HG03521 (cell line): Measurements from ENCODE around the gene LIX1.

Experiments
- ATAC-seq: cut with Tn5 transposase; IDR thresholded peaks from one replicate; pipeline ENCODE4 v1.9.1; 2021; ENCODE audit warnings: mild to moderate bottlenecking, moderate library complexity; ENCODE audit not compliant: unreplicated experiment

LIX1 gene

DNA sequence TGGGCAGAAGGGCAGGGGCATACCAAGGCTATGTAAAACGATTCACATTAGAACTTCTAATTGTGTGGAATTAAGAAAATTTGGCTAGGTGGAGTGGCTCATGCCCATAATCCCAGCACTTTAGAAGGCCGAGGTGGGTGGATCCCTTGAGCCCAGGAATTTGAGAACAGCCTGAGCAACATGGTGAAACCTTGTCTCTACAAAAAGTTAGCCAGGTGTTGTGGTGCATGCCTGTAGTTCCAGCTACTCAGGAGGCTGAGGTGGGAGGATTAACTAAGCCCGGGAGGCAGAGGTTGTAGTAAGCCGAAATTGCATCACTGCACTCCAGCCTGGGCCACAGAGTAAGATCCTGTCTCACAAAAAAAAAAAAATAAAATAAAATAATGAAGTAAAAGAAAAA is 65.2 kb downstream of the LIX1 start:
- no peak for ATAC-seq

- ATAC-seq = no peak
Observed at GRCh38 chr5:97076098-97076497, 66.3 kb downstream of the LIX1 start.

DNA sequence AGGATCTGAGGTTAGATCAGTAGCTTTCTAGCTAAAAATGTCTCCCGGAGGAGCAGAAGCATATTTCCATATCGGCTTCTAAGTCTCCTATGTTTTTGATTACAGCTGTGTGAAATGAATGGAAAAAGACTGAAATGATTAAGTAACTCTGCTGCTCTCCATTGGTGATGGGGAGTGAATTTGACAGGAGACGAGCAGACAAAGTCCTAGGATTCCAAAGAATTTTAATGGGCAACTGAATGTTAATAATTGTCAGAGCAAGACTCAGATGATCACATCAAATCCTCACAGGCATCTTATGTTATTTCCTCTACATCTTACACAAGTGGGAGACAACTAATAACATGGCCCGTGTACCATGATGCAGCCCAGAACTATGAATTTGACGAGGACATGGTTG is 66.8 kb downstream of the LIX1 start:
- no peak for ATAC-seq

DNA sequence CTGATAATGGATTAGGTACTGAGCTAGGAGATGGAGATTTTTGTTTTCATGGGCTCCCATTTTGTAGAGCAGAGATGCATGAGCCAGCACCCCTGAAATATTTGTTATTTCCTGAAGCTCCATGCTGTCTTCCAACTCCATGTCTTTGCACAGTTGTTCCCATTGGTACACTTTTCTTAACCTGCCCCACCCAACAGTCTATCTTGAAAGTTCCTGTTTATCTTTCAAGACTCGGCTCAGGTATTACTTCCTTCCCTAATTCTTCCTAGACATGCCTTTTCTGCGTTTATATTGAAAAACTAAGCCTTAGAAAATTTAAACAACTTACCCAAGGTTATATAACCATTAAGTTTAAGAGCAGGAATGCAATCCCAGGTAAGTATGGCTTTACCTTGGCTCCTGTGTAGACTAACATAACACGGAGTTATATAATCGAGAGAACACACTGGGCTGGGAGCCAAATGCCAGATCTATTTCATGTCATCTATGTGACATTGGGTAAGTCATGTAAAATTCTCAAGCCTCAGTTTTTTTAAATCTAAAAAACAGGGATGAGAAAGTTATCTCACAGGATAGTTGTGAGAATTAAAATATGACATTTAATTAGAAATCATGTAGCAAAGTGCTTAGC is 67.4 kb downstream of the LIX1 start:
- no peak for ATAC-seq

DNA sequence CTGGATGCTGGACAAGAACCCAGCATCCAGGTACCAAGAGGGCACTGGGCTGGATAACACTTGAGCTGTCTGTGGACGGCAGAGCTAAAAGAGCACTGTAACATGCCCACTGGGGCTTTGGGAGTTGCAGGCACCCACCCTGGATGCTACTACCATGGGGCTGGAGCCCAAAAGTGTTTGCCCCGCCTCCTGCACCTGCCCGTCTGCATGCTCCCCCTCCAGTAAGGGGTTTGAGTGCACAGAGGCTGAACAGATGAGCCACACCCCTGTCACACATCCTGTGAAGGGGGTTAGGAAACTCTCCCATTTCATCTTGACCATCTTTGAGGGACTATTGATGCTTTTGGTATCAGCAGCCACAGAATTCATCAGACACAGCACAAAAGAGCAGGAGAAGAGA is 69.0 kb downstream of the LIX1 start:
- ATAC-seq = no peak

- ATAC-seq = no peak
Observed at GRCh38 chr5:97072696-97073095, 69.7 kb downstream of the LIX1 start.

DNA sequence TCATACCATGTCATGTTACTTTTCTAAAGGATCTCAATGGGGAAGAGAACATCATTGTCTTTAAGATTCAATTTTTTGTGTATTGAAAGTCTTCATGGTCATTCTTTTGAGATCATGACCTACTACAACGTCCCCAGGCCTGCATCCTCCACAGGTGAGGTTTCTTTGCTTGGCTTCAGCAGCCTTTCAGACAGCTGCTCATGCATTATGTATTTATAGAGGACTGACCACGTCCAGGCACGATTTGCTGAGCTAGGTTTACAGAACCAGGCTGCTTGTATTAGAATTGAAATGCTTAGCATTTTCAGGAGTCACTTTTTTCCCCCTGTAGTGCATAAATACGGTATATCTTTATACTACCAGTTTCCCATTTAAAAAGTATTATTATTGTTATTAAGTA is 70.4 kb downstream of the LIX1 start:
- no peak for ATAC-seq

DNA sequence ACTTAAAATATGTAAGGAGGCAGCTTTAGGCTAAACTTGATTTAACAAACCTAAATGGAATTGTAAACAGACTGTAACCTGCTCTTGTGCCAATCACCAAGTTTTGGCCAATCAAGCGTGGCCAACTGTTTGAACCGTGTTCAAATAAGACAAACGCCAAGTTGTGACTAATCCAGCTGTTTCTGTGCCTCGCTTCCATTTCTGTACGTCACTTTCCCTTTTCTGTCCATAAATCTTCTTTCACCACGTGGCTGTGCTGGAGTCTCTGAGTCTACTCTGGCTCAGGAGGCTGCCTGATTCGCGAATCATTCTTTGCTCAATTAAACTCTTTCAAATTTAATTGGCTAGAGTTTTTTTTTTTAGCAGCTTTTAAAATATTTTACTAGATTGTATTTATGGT is 71.3 kb downstream of the LIX1 start:
- ATAC-seq = no peak

- ATAC-seq = no peak
Observed at GRCh38 chr5:97070234-97070633, 72.2 kb downstream of the LIX1 start.

DNA sequence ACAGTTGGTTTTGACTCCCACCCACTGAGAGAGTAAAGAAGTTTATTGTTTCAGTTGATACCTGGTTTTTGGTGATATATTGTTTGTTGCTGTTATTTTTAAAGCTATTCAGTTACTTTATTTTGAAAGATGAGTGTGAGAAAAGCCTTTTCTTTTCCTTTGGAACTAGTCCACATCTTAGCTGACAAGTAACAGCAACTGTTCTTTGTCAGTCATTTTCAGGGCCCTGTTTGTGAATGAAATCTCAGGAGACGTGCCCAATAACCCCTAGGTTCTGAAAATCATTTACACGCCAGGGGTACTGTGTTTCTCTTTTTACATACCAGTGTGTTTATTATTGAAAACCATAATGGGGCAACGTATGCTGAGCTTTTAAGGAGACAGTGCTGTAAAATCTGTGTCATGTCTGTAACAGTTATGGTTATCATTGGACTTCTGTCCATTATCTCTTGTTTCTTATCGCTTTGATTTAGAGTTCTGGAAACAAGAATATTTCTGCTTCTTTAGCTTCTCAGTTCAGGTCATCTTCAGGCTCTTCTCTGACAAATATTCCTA is 75.0 kb downstream of the LIX1 start:
- ATAC-seq = no peak

DNA sequence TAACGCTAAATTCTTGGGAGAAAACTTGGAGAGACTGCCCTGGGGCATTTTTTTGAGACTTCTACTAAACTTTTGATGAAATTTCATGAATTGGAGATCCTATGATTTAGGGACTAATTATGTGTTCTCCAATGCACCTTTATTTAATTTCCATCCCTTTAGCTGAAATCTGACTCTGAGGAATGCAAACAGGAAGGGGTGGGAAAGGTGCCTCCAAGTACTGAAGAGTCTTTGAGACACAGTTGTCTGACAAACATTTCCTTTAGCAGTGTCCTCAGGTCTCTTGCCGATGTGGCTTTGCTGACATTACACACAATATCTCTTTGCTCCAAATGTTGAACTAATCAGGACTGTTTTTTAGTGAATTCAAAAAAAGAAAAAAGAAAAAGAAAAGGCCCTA is 76.9 kb downstream of the LIX1 start:
- ATAC-seq = no peak

- ATAC-seq = no peak
Observed at GRCh38 chr5:97063251-97063650, 79.2 kb downstream of the LIX1 start.

- ATAC-seq = no peak
Observed at GRCh38 chr5:97062046-97062445, 80.4 kb downstream of the LIX1 start.

- ATAC-seq = no peak
Observed at GRCh38 chr5:97056263-97056662, 86.1 kb downstream of the LIX1 start.

DNA sequence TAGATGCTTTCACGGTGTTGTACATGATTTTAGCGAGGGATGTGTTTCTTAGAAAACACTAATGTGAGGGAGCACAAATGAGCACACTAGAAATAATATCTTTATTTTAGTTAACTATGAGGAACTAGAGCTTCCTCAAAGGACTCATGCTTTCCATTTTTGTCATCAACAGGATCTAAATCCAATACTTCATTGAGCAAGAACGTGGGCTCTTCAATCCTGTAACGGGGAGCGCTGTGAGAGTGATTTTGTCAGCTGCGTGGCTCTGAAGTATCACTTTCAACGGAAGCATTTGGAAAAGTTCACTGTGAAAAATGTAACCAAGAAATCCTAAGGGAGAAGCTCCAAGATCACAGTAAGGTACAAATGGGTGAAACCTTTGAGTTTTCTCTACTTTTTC is 93.2 kb downstream of the LIX1 start:
- ATAC-seq = no peak

GRCh38 chr5:97047076-97047475 is 95.3 kb downstream of the LIX1 start:
- no peak for ATAC-seq

GRCh38 chr5:97046270-97046982 is 96.0 kb downstream of the LIX1 start:
- ATAC-seq = no peak

- no peak for ATAC-seq
Observed at GRCh38 chr5:97044052-97044451, 98.4 kb downstream of the LIX1 start.

GRCh38 chr5:97043511-97043910 is 98.9 kb downstream of the LIX1 start:
- no peak for ATAC-seq

DNA sequence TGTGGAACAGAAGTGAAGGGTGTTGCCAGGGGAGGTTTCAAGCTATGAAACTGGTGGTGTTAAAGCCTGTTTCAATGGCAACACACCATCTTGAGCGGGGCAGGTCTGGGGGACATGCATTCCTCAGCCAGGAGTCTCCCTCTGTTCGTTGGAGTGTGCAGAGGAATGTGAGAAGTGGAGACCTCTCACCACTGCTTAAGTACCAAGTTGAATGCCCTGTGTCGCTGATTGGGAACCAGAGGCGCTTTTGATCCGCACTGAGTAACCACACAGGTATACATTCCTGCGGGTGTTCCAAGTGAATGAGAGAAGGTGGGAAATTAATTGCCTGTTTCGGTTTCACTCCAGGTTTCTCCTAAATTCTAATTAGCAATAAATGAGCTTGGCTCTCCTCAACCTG is 99.4 kb downstream of the LIX1 start:
- no peak for ATAC-seq
